ENCODE results near the gene P4HA3. TPM values are rescaled to one million over a fixed set of nuclear protein-coding genes. Genes with fewer than 3 reads are reported as not detected.
A peak's percentile ranks its signal among the peaks of the same experiment; 100 is the strongest.

P4HA3 gene
- total and polyA plus RNA-seq, 9 of the 15 experiments (the other 6 are each of a cell fraction or from before 2014, with no cell fraction given), result 0.01 to 0.03 TPM; not detected in 7

DNA sequence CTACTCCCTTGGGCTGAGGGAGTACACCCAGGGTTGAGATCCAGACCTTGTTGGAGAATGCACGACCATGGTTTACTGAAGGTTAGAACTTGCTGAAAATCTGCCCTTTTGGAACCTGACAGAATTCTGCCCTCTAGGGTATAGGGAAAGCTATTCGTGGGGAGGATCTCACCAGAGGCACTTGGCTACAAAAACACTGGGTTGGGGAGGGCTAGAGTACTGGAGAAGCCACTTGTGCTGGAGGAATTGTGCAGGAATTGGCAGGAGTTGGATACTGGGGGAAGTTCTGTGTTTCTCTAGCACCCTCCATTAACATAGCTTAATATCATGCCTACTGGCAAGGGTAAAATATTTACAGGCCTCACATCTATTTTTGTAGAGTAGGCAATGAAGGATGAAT lies 84.5 kb downstream of the P4HA3 start (continued):
- TF ChIP-seq, protein P1, sequence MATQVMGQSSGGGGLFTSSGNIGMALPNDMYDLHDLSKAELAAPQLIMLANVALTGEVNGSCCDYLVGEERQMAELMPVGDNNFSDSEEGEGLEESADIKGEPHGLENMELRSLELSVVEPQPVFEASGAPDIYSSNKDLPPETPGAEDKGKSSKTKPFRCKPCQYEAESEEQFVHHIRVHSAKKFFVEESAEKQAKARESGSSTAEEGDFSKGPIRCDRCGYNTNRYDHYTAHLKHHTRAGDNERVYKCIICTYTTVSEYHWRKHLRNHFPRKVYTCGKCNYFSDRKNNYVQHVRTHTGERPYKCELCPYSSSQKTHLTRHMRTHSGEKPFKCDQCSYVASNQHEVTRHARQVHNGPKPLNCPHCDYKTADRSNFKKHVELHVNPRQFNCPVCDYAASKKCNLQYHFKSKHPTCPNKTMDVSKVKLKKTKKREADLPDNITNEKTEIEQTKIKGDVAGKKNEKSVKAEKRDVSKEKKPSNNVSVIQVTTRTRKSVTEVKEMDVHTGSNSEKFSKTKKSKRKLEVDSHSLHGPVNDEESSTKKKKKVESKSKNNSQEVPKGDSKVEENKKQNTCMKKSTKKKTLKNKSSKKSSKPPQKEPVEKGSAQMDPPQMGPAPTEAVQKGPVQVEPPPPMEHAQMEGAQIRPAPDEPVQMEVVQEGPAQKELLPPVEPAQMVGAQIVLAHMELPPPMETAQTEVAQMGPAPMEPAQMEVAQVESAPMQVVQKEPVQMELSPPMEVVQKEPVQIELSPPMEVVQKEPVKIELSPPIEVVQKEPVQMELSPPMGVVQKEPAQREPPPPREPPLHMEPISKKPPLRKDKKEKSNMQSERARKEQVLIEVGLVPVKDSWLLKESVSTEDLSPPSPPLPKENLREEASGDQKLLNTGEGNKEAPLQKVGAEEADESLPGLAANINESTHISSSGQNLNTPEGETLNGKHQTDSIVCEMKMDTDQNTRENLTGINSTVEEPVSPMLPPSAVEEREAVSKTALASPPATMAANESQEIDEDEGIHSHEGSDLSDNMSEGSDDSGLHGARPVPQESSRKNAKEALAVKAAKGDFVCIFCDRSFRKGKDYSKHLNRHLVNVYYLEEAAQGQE (IDR thresholded peaks at IDR 0.05; ENCODE audit: borderline replicate concordance), result peak; percentile 12; the same call in 1 of the 2 replicates
- TF ChIP-seq, protein P1 (CRISPR knock-in tag; IDR thresholded peaks at IDR 0.05; ENCODE audit: low read depth), result no peak
- TF ChIP-seq ZNF699 (CRISPR knock-in tag; IDR thresholded peaks at IDR 0.05; ENCODE audit: insufficient replicate concordance) (no peak), ZNF436 (CRISPR knock-in tag; IDR thresholded peaks at IDR 0.05) (no peak), RAD21 (CRISPR knock-in tag; conservative IDR thresholded peaks at IDR 0.05 in 1 of 2, IDR thresholded peaks at IDR 0.05 in 1 of 2) (peak in 1 of 2 experiments; percentile 36; a peak in 2 of 4 replicates)
- TF ChIP-seq, protein P2, sequence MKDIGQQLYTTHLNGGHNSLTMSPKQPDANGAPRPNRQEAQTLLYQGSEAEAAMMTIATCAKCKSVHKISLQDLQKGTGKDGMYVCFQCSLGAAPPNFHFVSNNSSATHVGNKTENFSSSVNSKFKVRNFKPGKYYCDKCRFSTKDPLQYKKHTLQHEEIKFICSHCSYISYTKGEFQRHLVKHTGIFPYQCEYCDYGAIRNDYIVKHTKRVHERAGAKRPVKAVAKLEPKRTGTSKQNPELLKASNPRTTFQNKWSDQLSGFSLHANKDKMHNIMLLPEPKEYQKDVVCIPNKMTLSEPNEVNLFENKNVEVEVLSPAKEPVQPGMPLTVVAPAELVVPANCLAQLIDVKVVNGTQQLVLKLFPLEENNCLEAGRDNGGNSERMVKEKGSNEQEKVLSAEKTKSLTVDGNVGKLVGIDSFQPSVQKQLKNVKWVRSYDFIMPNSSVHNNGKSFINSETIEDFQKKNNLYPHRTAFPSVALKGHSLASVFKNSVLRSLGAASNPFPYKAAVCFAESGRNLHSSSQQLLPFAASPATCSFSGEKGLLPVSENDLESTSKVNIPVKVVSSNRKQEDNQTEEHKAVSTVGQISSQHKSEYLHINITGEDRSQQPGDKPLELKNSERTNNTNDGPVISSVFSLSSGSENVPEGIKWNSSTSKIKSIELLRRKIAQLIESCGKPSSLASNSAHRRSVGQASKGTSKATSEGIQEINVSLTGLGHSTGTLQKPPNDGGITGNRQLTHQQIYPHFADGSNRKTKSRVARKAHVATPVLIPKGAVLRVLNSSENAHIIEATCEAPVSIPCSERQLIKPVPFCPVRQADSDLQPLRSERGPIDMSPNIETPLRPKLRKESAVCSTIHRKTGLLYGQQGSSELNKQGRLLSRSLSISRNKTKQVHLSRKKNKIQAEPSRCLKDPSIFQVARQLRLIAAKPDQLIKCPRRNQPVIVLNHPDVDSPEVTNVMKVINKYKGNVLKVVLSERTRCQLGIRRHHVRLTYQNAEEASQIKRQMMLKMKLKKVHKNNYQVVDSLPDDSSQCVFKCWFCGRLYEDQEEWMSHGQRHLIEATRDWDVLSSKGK (CRISPR knock-in tag; IDR thresholded peaks at IDR 0.05), result no peak
